Liver (tissue), 9 donors: ENCODE data around the gene RPH3AL. TPM values are rescaled to one million over a fixed set of nuclear protein-coding genes. Genes with fewer than 3 reads are reported as not detected.

ENCODE experiments used
- DNase-seq: peaks from one replicate; pipeline ENCODE4 v3.0.0-alpha.2; 2017; ENCODE audit warnings: low spot score
- H3K27ac ChIP-seq, 2 donors: one replicate each; pipeline ENCODE4 v1.7.0; 2013; ENCODE audit warnings: inconsistent platforms in 2 of 2, low read length in 2 of 2, control low read depth in 1 of 2, low read depth in 1 of 2, mild to moderate bottlenecking in 1 of 2
- H3K27me3 ChIP-seq, 4 donors: one replicate each; pipeline versions ENCODE4 v1.6.1 to v1.7.0; 2013; ENCODE audit warnings: low read length in 3 of 4, inconsistent platforms in 1 of 4, mild to moderate bottlenecking in 1 of 4, moderate library complexity in 1 of 4; ENCODE audit not compliant: control insufficient read depth in 4 of 4, insufficient read depth in 4 of 4
- H3K36me3 ChIP-seq, 4 donors: one replicate each; pipeline versions ENCODE4 v1.6.1 to v1.7.0; 2013; ENCODE audit warnings: low read length in 3 of 4, mild to moderate bottlenecking in 3 of 4, low read depth in 1 of 4, moderate library complexity in 1 of 4; ENCODE audit not compliant: control insufficient read depth in 4 of 4, insufficient read depth in 3 of 4
- H3K4me1 ChIP-seq, 4 donors: one replicate each; pipeline versions ENCODE4 v1.6.1 to v1.7.0; 2013; ENCODE audit warnings: low read length in 3 of 4, mild to moderate bottlenecking in 3 of 4, moderate library complexity in 1 of 4; ENCODE audit not compliant: control insufficient read depth in 4 of 4, insufficient read depth in 4 of 4
- H3K4me3 ChIP-seq, 3 donors: one replicate each; pipeline versions ENCODE4 v1.6.1 to v1.7.0; 2013; ENCODE audit warnings: low read length in 3 of 3, control low read depth in 1 of 3, low read depth in 1 of 3, mild to moderate bottlenecking in 1 of 3
- H3K9ac ChIP-seq, 2 donors: one replicate each; pipeline ENCODE4 v1.7.0; 2013; ENCODE audit warnings: low read length in 2 of 2, mild to moderate bottlenecking in 2 of 2, moderate library complexity in 2 of 2, control low read depth in 1 of 2, low read depth in 1 of 2
- H3K9me3 ChIP-seq, 4 donors: one replicate each; pipeline versions ENCODE4 v1.6.1 to v1.7.0; 2013; ENCODE audit warnings: low read length in 3 of 4; ENCODE audit not compliant: control insufficient read depth in 4 of 4
- ATF3 ChIP-seq: IDR thresholded peaks from 2 replicates; pipeline ENCODE4 v1.6.1; 2016; ENCODE audit warnings: antibody characterized with exemption
- CTCF ChIP-seq: fragments of 150-350 bp; IDR thresholded peaks from 2 replicates; pipeline ENCODE4 v1.5.1; 2017; ENCODE audit warnings: improper control_type of control experiment, low read depth, low read length; ENCODE audit not compliant: missing input control
- EGR1 ChIP-seq, 2 donors: IDR thresholded peaks; 2 replicates each; pipeline ENCODE4 v1.6.1; 2016 to 2018; ENCODE audit warnings: antibody characterized with exemption in 2 of 2, low read depth in 2 of 2
- FOXA1 ChIP-seq: IDR thresholded peaks from 2 replicates; pipeline ENCODE4 v1.6.1; 2016; ENCODE audit warnings: antibody characterized with exemption
- FOXA2 ChIP-seq: IDR thresholded peaks from 2 replicates; pipeline ENCODE4 v1.6.1; 2016; ENCODE audit warnings: antibody characterized with exemption
- GABPA ChIP-seq, 2 donors: IDR thresholded peaks in 1 of 2; conservative IDR thresholded peaks in 1 of 2; 2 replicates each; pipeline ENCODE4 v1.6.1; 2016; ENCODE audit warnings: antibody characterized with exemption in 2 of 2, mild to moderate bottlenecking in 1 of 2, moderate library complexity in 1 of 2
- HNF4A ChIP-seq, 2 donors: conservative IDR thresholded peaks; 2 replicates each; pipeline ENCODE4 v1.6.1; 2016; ENCODE audit warnings: antibody characterized with exemption in 2 of 2, mild to moderate bottlenecking in 2 of 2
- HNF4G ChIP-seq: IDR thresholded peaks from 2 replicates; pipeline ENCODE4 v1.6.1; 2016; ENCODE audit warnings: antibody characterized with exemption
- JUND ChIP-seq, 2 donors: IDR thresholded peaks; 2 replicates each; pipeline ENCODE4 v1.6.1; 2016; ENCODE audit warnings: antibody characterized with exemption in 2 of 2
- MAX ChIP-seq: IDR thresholded peaks from 2 replicates; pipeline ENCODE4 v1.6.1; 2016; ENCODE audit warnings: antibody characterized with exemption
- RAD21 ChIP-seq, 2 donors: IDR thresholded peaks; 2 replicates each; pipeline ENCODE4 v1.6.1; 2016; ENCODE audit warnings: antibody characterized with exemption in 2 of 2, mild to moderate bottlenecking in 2 of 2
- RXRA ChIP-seq, 2 donors: IDR thresholded peaks; 2 replicates each; pipeline ENCODE4 v1.6.1; 2017 to 2018; ENCODE audit warnings: antibody characterized with exemption in 2 of 2, mild to moderate bottlenecking in 1 of 2
- SP1 ChIP-seq: IDR thresholded peaks from 2 replicates; pipeline ENCODE4 v1.6.1; 2018; ENCODE audit warnings: antibody characterized with exemption, mild to moderate bottlenecking
- TAF1 ChIP-seq: conservative IDR thresholded peaks from 2 replicates; pipeline ENCODE4 v1.6.1; 2016; ENCODE audit warnings: antibody characterized with exemption, mild to moderate bottlenecking
- YY1 ChIP-seq: IDR thresholded peaks from 2 replicates; pipeline ENCODE4 v1.6.1; 2016; ENCODE audit warnings: antibody characterized with exemption, mild to moderate bottlenecking
- ZBTB33 ChIP-seq: IDR thresholded peaks from 2 replicates; pipeline ENCODE4 v1.6.1; 2016; ENCODE audit warnings: antibody characterized with exemption
- WGBS: extraction: QIAGEN DNeasy Blood & Tissue Kit; methylation state at CpG from one replicate; pipeline ENCODE4 v1.1.7; 2013; 5-methylcytosine and 5-hydroxymethylcytosine counted together
- polyA plus RNA-seq, 2 donors: library from polyadenylated mRNA; stranded (reverse) in 1 of 2; unstranded in 1 of 2; fragments of 200-250 nt in 1 of 2; fragments of >200 nt in 1 of 2; fragmentation: Nextera tagmentation in 1 of 2; extraction: Ambion mirVana in 1 of 2; gene quantifications; one replicate each; pipeline versions ENCODE4 v1.2.1 to v1.2.3, GENCODE V29; 2013 to 2015
- total RNA-seq, 2 donors: library from RNA; depleted of rRNA; stranded (reverse); fragments of >200 nt; gene quantifications; one replicate each; pipeline ENCODE4 v1.2.3, GENCODE V29; 2014
- donor health status: healthy.
- donor health status: healthy.
- donor health status: healthy.
- donor health status: healthy.
- donor health status: healthy.

RPH3AL gene
- total and polyA plus RNA-seq, 4 donors: 8.5 to 52.5 (median 13.9) TPM

- H3K4me3 ChIP-seq: no peak overlapping the region
- no peak overlapping the region for H3K27ac ChIP-seq
- 92% methylated on average over 19 of the region's 19 CpGs for WGBS
- H3K27me3 ChIP-seq: no peaks in the 10 kb centered on the region
- H3K9me3 ChIP-seq: no peaks in the 10 kb centered on the region
- peaks cover 3 to 12% (median 9%) of the 10 kb centered on the region in 4 donors for H3K4me1 ChIP-seq
- TF ChIP-seq MAX (no peak), GABPA (IDR thresholded peaks at IDR 0.05 in 1 of 2, conservative IDR thresholded peaks at IDR 0.05 in 1 of 2) (no peak)
- DNase-seq: no peak
- no peaks in the 10 kb centered on the region for H3K36me3 ChIP-seq
- H3K9ac ChIP-seq: no peak overlapping the region
Observed at GRCh38 chr17:227946-228615, 124.5 kb downstream of the RPH3AL start.

GRCh38 chr17:227078-227945 is 125.3 kb downstream of the RPH3AL start:
- no peak for DNase-seq
- no peak overlapping the region for H3K27ac ChIP-seq
- H3K9me3 ChIP-seq: no peaks in the 10 kb centered on the region
- no peaks in the 10 kb centered on the region for H3K36me3 ChIP-seq
- peaks cover 2 to 4% (median 2%) of the 10 kb centered on the region in 4 donors for H3K4me1 ChIP-seq
- no peak overlapping the region for H3K4me3 ChIP-seq
- TF ChIP-seq HNF4G (no peak), HNF4A (conservative IDR thresholded peaks at IDR 0.05) (no peak), SP1 (no peak), TAF1 (no peak), FOXA2 (no peak), GABPA (IDR thresholded peaks at IDR 0.05 in 1 of 2, conservative IDR thresholded peaks at IDR 0.05 in 1 of 2) (no peak), RXRA (IDR thresholded peaks at IDR 0.05) (no peak), RAD21 (IDR thresholded peaks at IDR 0.05) (no peak), ATF3 (no peak), MAX (no peak)
- no peaks in the 10 kb centered on the region for H3K27me3 ChIP-seq
- 81% methylated on average over 15 of the region's 15 CpGs for WGBS
- H3K9ac ChIP-seq: no peak overlapping the region

GRCh38 chr17:226108-227077 is 126.2 kb downstream of the RPH3AL start:
- no peaks in the 10 kb centered on the region for H3K27me3 ChIP-seq
- 94% methylated on average over 24 of the region's 24 CpGs for WGBS
- H3K9me3 ChIP-seq: no peaks in the 10 kb centered on the region
- H3K9ac ChIP-seq: no peak overlapping the region
- H3K4me1 ChIP-seq: peaks cover 0 to 2% (median 0%) of the 10 kb centered on the region in 4 donors
- TF ChIP-seq FOXA2 (no peak), CTCF (no peak), YY1 (no peak), ZBTB33 (no peak), GABPA (IDR thresholded peaks at IDR 0.05 in 1 of 2, conservative IDR thresholded peaks at IDR 0.05 in 1 of 2) (no peak), MAX (no peak), EGR1 (IDR thresholded peaks at IDR 0.05; ENCODE audit: low read depth in 2 of 2) (no peak), ATF3 (no peak), FOXA1 (no peak), HNF4G (no peak), SP1 (no peak), TAF1 (no peak), JUND (IDR thresholded peaks at IDR 0.05) (no peak)
- no peak for DNase-seq
- no peaks in the 10 kb centered on the region for H3K36me3 ChIP-seq
- H3K4me3 ChIP-seq: no peak overlapping the region
- no peak overlapping the region for H3K27ac ChIP-seq
